Prostate gland (tissue), 2 donors: ENCODE results near the gene GPR61. TPM values are rescaled to one million over a fixed set of nuclear protein-coding genes. Genes with fewer than 3 reads are reported as not detected.

Experiments used
- DNase-seq: peaks from one replicate; pipeline ENCODE4 v3.0.0-alpha.2; 2019; ENCODE audit warnings: low spot score
- H3K27ac ChIP-seq, 2 donors: fragments of 200-600 bp; sonication (generic); 2 replicates each; pipeline ENCODE4 v1.5.1; 2017 to 2019
- H3K27me3 ChIP-seq: fragments of 200-600 bp; sonication (generic); replicated peaks from 2 replicates; pipeline ENCODE4 v1.5.1; 2019; ENCODE audit not compliant: insufficient read depth
- H3K36me3 ChIP-seq, 2 donors: fragments of 200-600 bp; sonication (generic); 1 replicate in 1 of 2; 2 replicates in 1 of 2; pipeline versions ENCODE4 v1.5.1 to v1.8.1; 2017 to 2019
- H3K4me1 ChIP-seq: fragments of 200-600 bp; sonication (generic); replicated peaks from 2 replicates; pipeline ENCODE4 v1.5.1; 2019
- H3K4me3 ChIP-seq, 2 donors: fragments of 200-600 bp; sonication (generic); 2 replicates each; pipeline ENCODE4 v1.5.1; 2017 to 2019
- H3K9me3 ChIP-seq: fragments of 200-600 bp; sonication (generic); 2 replicates; pipeline ENCODE4 v1.5.1; 2017
- POLR2A ChIP-seq: fragments of 450-650 bp; IDR thresholded peaks from one replicate; pipeline ENCODE4 v1.6.1; 2016; ENCODE audit warnings: antibody characterized with exemption, mild to moderate bottlenecking
- POLR2AphosphoS5 ChIP-seq: sonication (generic); formaldehyde crosslinking; IDR thresholded peaks from one replicate; pipeline ENCODE4 v1.6.1; 2017; ENCODE audit warnings: antibody characterized with exemption
- WGBS: methylation state at CpG from one replicate; pipeline ENCODE4 v1.1.5; 2018; 5-methylcytosine and 5-hydroxymethylcytosine counted together
- intact Hi-C: fragments of 100-400 bp; cut with DNase I; formaldehyde crosslinking; loops from one replicate; pipeline ENCODE4 v1.14.2; 2022
- total RNA-seq, 2 donors: library from RNA; depleted of rRNA; stranded (reverse); fragments of >200 nt; gene quantifications; one replicate each; pipeline ENCODE4 v1.1.0, GENCODE V29; 2016
- TF ChIP-seq, protein P1 (sequence below), 4 experiments: fragments of 200-600 bp in 2 of 4; fragments of 450-650 bp in 2 of 4; sonication (generic) in 2 of 4; IDR thresholded peaks; 1 replicate in 3 of 4; 2 replicates in 1 of 4; pipeline ENCODE4 v1.5.1; 2016 to 2019; ENCODE audit warnings: antibody characterized with exemption in 4 of 4, mild to moderate bottlenecking in 2 of 4, moderate library complexity in 2 of 4

The GPR61 gene
- total RNA-seq, 2 donors from 2014 or later: 1.2 TPM; not detected in 1

DNA sequence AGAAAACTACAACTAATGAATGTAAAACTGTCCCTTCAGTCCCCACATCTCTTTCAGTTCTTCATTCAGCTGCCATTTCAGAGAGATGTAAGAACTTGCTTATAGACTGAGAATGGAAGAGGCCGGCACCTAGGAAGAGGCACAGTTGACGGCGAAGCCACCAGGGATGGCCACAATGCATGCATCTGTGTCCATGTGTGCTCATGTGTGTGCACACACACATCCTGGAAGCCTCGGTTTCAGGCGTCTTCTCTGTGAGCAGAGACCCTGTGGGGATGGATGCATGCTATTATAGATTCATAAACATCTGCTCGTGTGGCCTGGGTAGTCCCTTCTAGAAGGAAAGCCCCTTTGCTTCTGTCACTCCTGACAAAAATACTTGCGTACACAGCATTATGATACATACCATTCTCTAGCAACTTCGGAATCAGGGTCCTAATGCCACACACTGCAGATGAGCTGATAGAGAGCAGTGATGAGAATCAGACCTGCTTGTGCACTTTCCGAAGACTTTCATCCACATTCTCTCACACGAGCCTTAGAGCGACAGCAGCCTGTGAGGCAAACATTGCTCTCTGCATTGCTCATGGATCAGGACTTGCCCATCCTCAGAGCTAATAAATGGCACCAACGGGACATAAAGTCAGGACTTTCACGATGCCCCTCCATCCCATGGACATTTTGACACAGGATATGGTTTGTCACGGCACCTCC, 12.4 kb upstream of the GPR61 start:
- no peaks in the 10 kb centered on the region for H3K9me3 ChIP-seq
- WGBS: 69% methylated on average over 14 of the region's 14 CpGs
- no peaks in the 10 kb centered on the region for H3K27me3 ChIP-seq
- TF ChIP-seq POLR2A (no peak), POLR2AphosphoS5 (no peak)
- TF ChIP-seq, protein P1, sequence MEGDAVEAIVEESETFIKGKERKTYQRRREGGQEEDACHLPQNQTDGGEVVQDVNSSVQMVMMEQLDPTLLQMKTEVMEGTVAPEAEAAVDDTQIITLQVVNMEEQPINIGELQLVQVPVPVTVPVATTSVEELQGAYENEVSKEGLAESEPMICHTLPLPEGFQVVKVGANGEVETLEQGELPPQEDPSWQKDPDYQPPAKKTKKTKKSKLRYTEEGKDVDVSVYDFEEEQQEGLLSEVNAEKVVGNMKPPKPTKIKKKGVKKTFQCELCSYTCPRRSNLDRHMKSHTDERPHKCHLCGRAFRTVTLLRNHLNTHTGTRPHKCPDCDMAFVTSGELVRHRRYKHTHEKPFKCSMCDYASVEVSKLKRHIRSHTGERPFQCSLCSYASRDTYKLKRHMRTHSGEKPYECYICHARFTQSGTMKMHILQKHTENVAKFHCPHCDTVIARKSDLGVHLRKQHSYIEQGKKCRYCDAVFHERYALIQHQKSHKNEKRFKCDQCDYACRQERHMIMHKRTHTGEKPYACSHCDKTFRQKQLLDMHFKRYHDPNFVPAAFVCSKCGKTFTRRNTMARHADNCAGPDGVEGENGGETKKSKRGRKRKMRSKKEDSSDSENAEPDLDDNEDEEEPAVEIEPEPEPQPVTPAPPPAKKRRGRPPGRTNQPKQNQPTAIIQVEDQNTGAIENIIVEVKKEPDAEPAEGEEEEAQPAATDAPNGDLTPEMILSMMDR (IDR thresholded peaks at IDR 0.05): no peak
- H3K4me3 ChIP-seq: no peak overlapping the region
- no peak for DNase-seq
- H3K4me1 ChIP-seq: no peaks in the 10 kb centered on the region
- intact Hi-C loops: no loop called here
- no peak overlapping the region for H3K27ac ChIP-seq
- H3K36me3 ChIP-seq: no peaks in the 10 kb centered on the region

DNA sequence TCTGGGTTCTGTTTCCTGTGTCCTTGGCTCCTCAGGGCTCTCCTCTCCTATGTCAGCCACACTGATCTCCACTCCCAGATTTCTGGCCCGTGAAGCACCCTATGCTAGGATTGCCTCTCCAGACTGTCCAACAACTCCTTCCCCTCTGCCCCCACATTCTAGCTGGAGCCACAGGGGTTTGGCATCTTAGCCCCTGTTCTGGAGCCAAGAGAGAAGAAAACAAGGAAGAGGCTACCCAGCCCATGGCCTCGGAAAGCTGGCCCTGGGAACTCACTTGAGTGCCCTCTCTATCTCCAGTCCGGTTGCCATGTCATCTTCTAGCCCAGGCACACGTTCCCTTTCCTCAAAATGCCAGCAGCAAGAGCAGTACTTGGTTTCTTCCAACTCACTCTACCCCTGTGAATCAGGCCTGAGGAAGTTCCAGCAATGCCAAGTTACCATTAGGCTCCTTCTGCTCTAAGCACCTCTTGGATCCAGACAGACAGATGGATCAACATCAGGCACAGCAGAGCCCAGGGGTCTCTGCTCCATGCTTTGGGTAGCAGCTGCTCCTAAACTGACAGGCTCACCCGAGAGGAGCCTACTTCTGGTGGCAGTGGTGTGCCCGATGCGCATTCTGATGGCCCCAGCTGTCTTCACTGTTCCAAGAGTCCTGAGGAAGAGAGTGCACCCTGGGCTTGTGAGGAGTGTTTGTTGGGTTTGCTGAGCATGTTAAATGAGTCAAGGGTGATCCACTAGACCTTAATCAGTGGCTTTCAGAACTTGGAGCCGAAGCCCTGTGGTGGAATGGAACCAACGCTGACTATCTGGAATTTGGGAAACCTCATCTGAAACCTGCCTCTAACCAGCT, 11.6 kb upstream of the GPR61 start:
- no peak for DNase-seq
- no peaks in the 10 kb centered on the region for H3K4me1 ChIP-seq
- H3K36me3 ChIP-seq: no peaks in the 10 kb centered on the region
- H3K27ac ChIP-seq: no peak overlapping the region
- no peak overlapping the region for H3K4me3 ChIP-seq
- TF ChIP-seq POLR2A (no peak), POLR2AphosphoS5 (no peak)
- TF ChIP-seq, protein P1 (IDR thresholded peaks at IDR 0.05): no peak
- no peaks in the 10 kb centered on the region for H3K9me3 ChIP-seq
- no peaks in the 10 kb centered on the region for H3K27me3 ChIP-seq
- 92% methylated on average over 9 of the region's 9 CpGs for WGBS
- intact Hi-C loops: no loop called here

DNA sequence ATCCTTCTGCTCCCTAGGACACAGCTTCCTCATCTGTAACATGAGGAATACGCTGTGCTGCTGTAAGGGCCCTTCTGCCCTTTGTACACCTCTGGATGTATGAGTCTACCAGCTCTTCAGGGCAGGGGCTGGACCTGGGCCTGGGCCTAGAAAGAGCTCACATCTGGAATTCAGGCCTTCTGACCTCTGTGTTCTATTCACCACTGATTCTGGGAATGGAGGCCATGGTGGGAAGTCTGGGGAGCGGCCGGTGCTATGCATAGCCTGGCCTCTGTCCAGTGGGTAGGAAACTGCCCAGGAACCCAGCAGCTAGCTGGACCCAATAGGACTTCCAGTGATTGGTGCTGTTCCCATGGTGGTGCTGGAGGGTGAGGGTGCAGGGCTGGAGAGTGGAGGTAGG, 11.0 kb upstream of the GPR61 start:
- no peak for TF ChIP-seq POLR2A
- TF ChIP-seq, protein P1 (IDR thresholded peaks at IDR 0.05): no peak
- no peak for TF ChIP-seq POLR2AphosphoS5
- no peak overlapping the region for H3K4me3 ChIP-seq
- 90% methylated on average over 3 of the region's 3 CpGs for WGBS
- intact Hi-C loops: no loop called here
- no peaks in the 10 kb centered on the region for H3K4me1 ChIP-seq
- H3K36me3 ChIP-seq: no peaks in the 10 kb centered on the region
- no peak for DNase-seq
- H3K9me3 ChIP-seq: no peaks in the 10 kb centered on the region
- no peak overlapping the region for H3K27ac ChIP-seq
- no peaks in the 10 kb centered on the region for H3K27me3 ChIP-seq

DNA sequence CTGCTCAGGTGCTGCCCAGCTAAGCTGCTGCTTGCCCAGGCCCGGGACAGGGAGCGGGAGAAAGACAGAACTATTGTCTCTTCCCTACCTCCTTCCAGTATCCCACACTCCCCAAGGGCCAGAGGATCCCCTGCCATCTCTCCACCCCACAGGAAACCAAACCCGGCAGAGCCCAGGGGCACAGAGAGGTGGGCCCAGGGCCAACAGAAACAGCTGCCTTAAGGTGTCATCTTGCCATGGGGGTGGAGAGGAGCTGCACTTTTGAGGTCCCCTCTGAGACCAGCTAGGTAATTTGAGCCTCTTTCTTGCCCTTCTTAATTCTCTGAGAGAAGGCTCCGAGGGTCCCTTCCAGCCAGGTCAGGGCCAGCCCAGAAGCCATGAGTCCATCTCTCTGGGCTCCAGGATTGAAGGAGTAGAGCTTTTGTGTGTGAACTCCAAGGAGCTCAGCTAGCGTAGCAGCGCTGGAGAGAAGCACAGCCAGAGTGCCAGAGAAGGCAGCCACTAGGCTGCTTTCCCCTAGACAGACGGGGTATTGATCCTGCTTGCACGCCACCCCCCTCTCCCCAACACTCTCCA, 9.7 kb upstream of the GPR61 start:
- Histone ChIP-seq H3K27me3 (no peaks in the 10 kb centered on the region), H3K4me1 (no peaks in the 10 kb centered on the region), H3K4me3 (no peak overlapping the region), H3K27ac (no peak overlapping the region), H3K9me3 (no peaks in the 10 kb centered on the region), H3K36me3 (no peaks in the 10 kb centered on the region)
- no peak for DNase-seq
- TF ChIP-seq POLR2AphosphoS5 (no peak), POLR2A (no peak)
- TF ChIP-seq, protein P1 (IDR thresholded peaks at IDR 0.05): no peak
- intact Hi-C loops: loop anchor here (10.0 kb wide), 1 partner anchor 105 kb away; the partner anchor contains the start of gene PSMA5
- 50% methylated on average over 8 of the region's 8 CpGs for WGBS
